OCI-LY1 (cell line): Measurements from ENCODE around the gene DAZAP1.
"Not testable (repeated sequence)": the region's sequence is repeated elsewhere in the genome, so short reads cannot be mapped to it uniquely, and the experiment has no call there.

Experiments
- H2AFZ ChIP-seq: fragments of 200-600 bp; sonication (generic), shearing (Covaris generic); 2 replicates; pipeline ENCODE4 v1.6.0; 2014; ENCODE audit warnings: antibody characterized with exemption, mild to moderate bottlenecking, low read length
- H3F3A ChIP-seq: fragments of 200-600 bp; sonication (generic), shearing (Covaris generic); 2 replicates; pipeline ENCODE4 v1.6.0; 2014; ENCODE audit warnings: mild to moderate bottlenecking, antibody characterized with exemption, low read length, moderate library complexity; ENCODE audit not compliant: insufficient read depth
- H3K27ac ChIP-seq: fragments of 200-600 bp; sonication (generic); 2 replicates; pipeline ENCODE4 v1.5.1; 2014; ENCODE audit warnings: low read length, mixed run types, mild to moderate bottlenecking, low read depth; ENCODE audit not compliant: poor library complexity, severe bottlenecking
- H3K27me3 ChIP-seq: fragments of 200-600 bp; sonication (generic); 2 replicates; pipeline ENCODE4 v1.6.0; 2014; ENCODE audit warnings: antibody characterized with exemption, mild to moderate bottlenecking, low read length, moderate library complexity; ENCODE audit not compliant: insufficient read depth
- H3K36me3 ChIP-seq: fragments of 200-600 bp; sonication (generic); 2 replicates; pipeline ENCODE4 v1.6.1; 2014; ENCODE audit warnings: mild to moderate bottlenecking, antibody characterized with exemption, low read length, moderate library complexity, mixed read lengths; ENCODE audit not compliant: insufficient read depth
- H3K4me1 ChIP-seq: fragments of 200-600 bp; sonication (generic); 2 replicates; pipeline ENCODE4 v1.5.1; 2014; ENCODE audit warnings: mild to moderate bottlenecking, low read length, moderate library complexity; ENCODE audit not compliant: insufficient read depth, severe bottlenecking
- H3K4me2 ChIP-seq: fragments of 200-600 bp; sonication (generic), shearing (Covaris generic); 2 replicates; pipeline ENCODE4 v1.6.1; 2014; ENCODE audit warnings: low read length
- H3K4me3 ChIP-seq: fragments of 200-600 bp; sonication (generic); 2 replicates; pipeline ENCODE4 v1.5.1; 2014; ENCODE audit warnings: low read length, low read depth, mild to moderate bottlenecking, mixed read lengths; ENCODE audit not compliant: poor library complexity, severe bottlenecking
- H3K79me2 ChIP-seq: fragments of 200-600 bp; shearing (Covaris generic); 2 replicates; pipeline ENCODE4 v1.6.1; 2016; ENCODE audit warnings: mixed run types, low read length, mixed read lengths; ENCODE audit not compliant: insufficient read depth
- H3K9ac ChIP-seq: fragments of 200-600 bp; sonication (generic), shearing (Covaris generic); 2 replicates; pipeline ENCODE4 v1.6.1; 2014; ENCODE audit warnings: mild to moderate bottlenecking, low read length, mixed read lengths
- H3K9me2 ChIP-seq: fragments of 200-600 bp; sonication (generic), shearing (Covaris generic); 2 replicates; pipeline ENCODE4 v1.6.1; 2014; ENCODE audit warnings: low read depth, mild to moderate bottlenecking, low read length, mixed read lengths
- H3K9me3 ChIP-seq: fragments of 200-600 bp; shearing (Covaris generic); 2 replicates; pipeline ENCODE4 v1.6.1; 2014; ENCODE audit warnings: low read length, mixed read lengths
- H4K20me1 ChIP-seq: fragments of 200-600 bp; sonication (generic), shearing (Covaris generic); 2 replicates; pipeline ENCODE4 v1.6.0; 2016; ENCODE audit warnings: mild to moderate bottlenecking, low read length; ENCODE audit not compliant: insufficient read depth
- CTCF ChIP-seq: fragments of 200-600 bp; sonication (generic), shearing (Covaris generic); IDR thresholded peaks from 2 replicates; pipeline ENCODE4 v1.5.1; 2017; ENCODE audit warnings: mild to moderate bottlenecking, antibody characterized with exemption, low read length, moderate library complexity, mixed read lengths
- EZH2 ChIP-seq: fragments of 200-600 bp; sonication (generic), shearing (Covaris generic); IDR thresholded peaks from 2 replicates; pipeline ENCODE4 v1.8.0; 2017; ENCODE audit warnings: borderline replicate concordance, mixed run types, mild to moderate bottlenecking, antibody characterized with exemption, low read length, moderate library complexity, mixed read lengths

The DAZAP1 gene

GRCh38 chr19:1474765-1475351 is 67.5 kb downstream of the DAZAP1 start:
- Histone ChIP-seq H3K27ac (no peak overlapping the region), H3K27me3 (peaks cover 18% of the 10 kb centered on the region; the same call in 1 of the 2 replicates), H3K79me2 (no peaks in the 10 kb centered on the region), H3K9me2 (no peaks in the 10 kb centered on the region), H2AFZ (no peak overlapping the region), H3K4me2 (no peak overlapping the region), H4K20me1 (no peaks in the 10 kb centered on the region), H3F3A (no peaks in the 10 kb centered on the region), H3K4me1 (peaks cover 26% of the 10 kb centered on the region), H3K36me3 (peaks cover 18% of the 10 kb centered on the region), H3K4me3 (no peak overlapping the region), H3K9ac (no peak overlapping the region), H3K9me3 (no peaks in the 10 kb centered on the region)
- no peak for TF ChIP-seq CTCF
- TF ChIP-seq EZH2, result no peak

GRCh38 chr19:1475751-1476437 is 68.5 kb downstream of the DAZAP1 start:
- Histone ChIP-seq H3K4me2 (no peak overlapping the region), H3K27me3 (peaks cover 18% of the 10 kb centered on the region; the same call in 1 of the 2 replicates), H4K20me1 (no peaks in the 10 kb centered on the region), H3K9me2 (no peaks in the 10 kb centered on the region), H2AFZ (no peak overlapping the region), H3K9me3 (no peaks in the 10 kb centered on the region), H3K27ac (no peak overlapping the region), H3K4me1 (peaks cover 19% of the 10 kb centered on the region), H3K9ac (no peak overlapping the region), H3K36me3 (peaks cover 18% of the 10 kb centered on the region), H3K79me2 (no peaks in the 10 kb centered on the region), H3K4me3 (no peak overlapping the region), H3F3A (no peaks in the 10 kb centered on the region)
- no peak for TF ChIP-seq EZH2
- no peak for TF ChIP-seq CTCF

GRCh38 chr19:1477056-1477455 is 69.7 kb downstream of the DAZAP1 start:
- H3K4me3 ChIP-seq, H3K9me3 ChIP-seq, H3K4me2 ChIP-seq, H3K27ac ChIP-seq, H3K79me2 ChIP-seq, H4K20me1 ChIP-seq, H3K9me2 ChIP-seq, H2AFZ ChIP-seq, H3K9ac ChIP-seq, H3F3A ChIP-seq: not testable (repeated sequence)
- H3K36me3 ChIP-seq, result peaks cover 18% of the 10 kb centered on the region
- H3K4me1 ChIP-seq, result peaks cover 14% of the 10 kb centered on the region
- peaks cover 13% of the 10 kb centered on the region; the same call in 1 of the 2 replicates for H3K27me3 ChIP-seq
